Gastroesophageal sphincter (tissue), 4 donors: ENCODE data around the gene IL2RG. TPM values are rescaled to one million over a fixed set of nuclear protein-coding genes. Genes with fewer than 3 reads are reported as not detected.

Experiments used
- ATAC-seq: fragments of 150-250 bp; one replicate; pipeline ENCODE4 v1.9.1; 2016; ENCODE audit warnings: mild to moderate bottlenecking, moderate library complexity
- H3K27ac ChIP-seq, 4 donors: fragments of 200-600 bp; sonication (generic) in 3 of 4; 1 replicate in 3 of 4; 2 replicates in 1 of 4; pipeline ENCODE4 v1.5.1; 2016 to 2019
- H3K27me3 ChIP-seq: fragments of 200-600 bp; sonication (generic); one replicate; pipeline ENCODE4 v1.5.1; 2019
- H3K36me3 ChIP-seq, 2 donors: fragments of 200-600 bp; sonication (generic); one replicate each; pipeline ENCODE4 v1.5.1; 2019; ENCODE audit warnings: control low read depth in 1 of 2
- H3K4me1 ChIP-seq, 3 donors: fragments of 200-600 bp; sonication (generic); 1 replicate in 2 of 3; 2 replicates in 1 of 3; pipeline ENCODE4 v1.5.1; 2016 to 2019; ENCODE audit warnings: control low read depth in 2 of 3
- H3K4me3 ChIP-seq, 2 donors: fragments of 200-600 bp; sonication (generic); one replicate each; pipeline ENCODE4 v1.5.1; 2019; ENCODE audit warnings: mild to moderate bottlenecking in 1 of 2, moderate library complexity in 1 of 2
- H3K9me3 ChIP-seq, 3 donors: fragments of 200-600 bp; sonication (generic); one replicate each; pipeline ENCODE4 v1.5.1; 2017 to 2019; ENCODE audit warnings: control low read depth in 2 of 3
- EP300 ChIP-seq: sonication (generic); formaldehyde crosslinking; IDR thresholded peaks from one replicate; pipeline ENCODE4 v1.6.1; 2017; ENCODE audit warnings: antibody characterized with exemption, mild to moderate bottlenecking
- POLR2A ChIP-seq, 2 donors: fragments of 450-650 bp; IDR thresholded peaks; one replicate each; pipeline ENCODE4 v1.6.1; 2017; ENCODE audit warnings: antibody characterized with exemption in 2 of 2, mild to moderate bottlenecking in 2 of 2, moderate library complexity in 1 of 2
- POLR2AphosphoS5 ChIP-seq: sonication (generic); formaldehyde crosslinking; IDR thresholded peaks from one replicate; pipeline ENCODE4 v1.6.1; 2017; ENCODE audit warnings: antibody characterized with exemption
- WGBS, 2 donors: methylation state at CpG; one replicate each; pipeline ENCODE4 v1.1.5; 2018; ENCODE audit warnings: low coverage in 1 of 2; 5-methylcytosine and 5-hydroxymethylcytosine counted together
- total RNA-seq, 4 donors: library from RNA; depleted of rRNA; stranded (reverse); fragments of >200 nt; gene quantifications; one replicate each; pipeline ENCODE4 v1.1.0, GENCODE V29; 2016
- TF ChIP-seq, protein P1 (sequence below), 4 experiments: fragments of 200-600 bp in 2 of 4; fragments of 450-650 bp in 2 of 4; sonication (generic) in 1 of 4; IDR thresholded peaks; one replicate each; pipeline ENCODE4 v1.5.1; 2017 to 2019; ENCODE audit warnings: antibody characterized with exemption in 4 of 4, mild to moderate bottlenecking in 2 of 4, moderate library complexity in 2 of 4

Gene IL2RG
- total RNA-seq, 4 donors from 2014 or later = 0.62 to 6.3 (median 3.7) TPM

DNA sequence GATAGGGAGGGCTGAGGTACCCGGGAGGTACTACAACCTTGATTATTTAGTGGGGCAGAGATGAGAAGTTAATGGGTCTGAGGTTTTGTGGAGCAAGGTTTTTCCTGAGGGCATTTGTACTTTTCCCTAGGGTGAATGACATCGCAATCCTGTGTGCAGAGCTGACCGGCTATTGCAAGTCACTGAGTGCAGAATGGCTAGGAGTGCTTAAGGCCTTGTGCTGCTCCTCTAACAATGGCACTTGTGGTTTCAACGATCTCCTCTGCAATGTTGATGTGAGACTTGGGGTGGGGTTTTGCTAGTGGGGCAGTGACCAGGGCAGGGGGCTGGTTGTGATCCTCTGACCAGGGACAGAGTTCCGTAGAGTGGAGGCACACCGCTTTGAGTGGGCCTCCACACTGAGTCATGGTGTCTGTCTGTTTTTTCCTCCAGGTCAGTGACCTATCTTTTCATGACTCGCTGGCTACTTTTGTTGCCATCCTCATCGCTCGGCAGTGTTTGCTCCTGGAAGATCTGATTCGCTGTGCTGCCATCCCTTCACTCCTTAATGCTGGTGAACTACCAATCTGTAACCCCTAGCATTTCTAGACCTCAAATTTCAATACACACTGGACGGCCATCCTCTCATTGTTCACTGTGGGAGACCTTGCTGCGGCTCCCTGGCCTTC is 16.9 kb upstream of the IL2RG start:
- ATAC-seq = no peak
- Histone ChIP-seq H3K4me3 (no peak overlapping the region), H3K9me3 (no peaks in the 10 kb centered on the region), H3K4me1 (peaks cover 0 to 6% (median 0%) of the 10 kb centered on the region in 3 donors), H3K36me3 (peaks cover 0 to 100% of the 10 kb centered on the region in 2 donors), H3K27ac (no peak overlapping the region), H3K27me3 (no peaks in the 10 kb centered on the region)
- TF ChIP-seq, protein P1, sequence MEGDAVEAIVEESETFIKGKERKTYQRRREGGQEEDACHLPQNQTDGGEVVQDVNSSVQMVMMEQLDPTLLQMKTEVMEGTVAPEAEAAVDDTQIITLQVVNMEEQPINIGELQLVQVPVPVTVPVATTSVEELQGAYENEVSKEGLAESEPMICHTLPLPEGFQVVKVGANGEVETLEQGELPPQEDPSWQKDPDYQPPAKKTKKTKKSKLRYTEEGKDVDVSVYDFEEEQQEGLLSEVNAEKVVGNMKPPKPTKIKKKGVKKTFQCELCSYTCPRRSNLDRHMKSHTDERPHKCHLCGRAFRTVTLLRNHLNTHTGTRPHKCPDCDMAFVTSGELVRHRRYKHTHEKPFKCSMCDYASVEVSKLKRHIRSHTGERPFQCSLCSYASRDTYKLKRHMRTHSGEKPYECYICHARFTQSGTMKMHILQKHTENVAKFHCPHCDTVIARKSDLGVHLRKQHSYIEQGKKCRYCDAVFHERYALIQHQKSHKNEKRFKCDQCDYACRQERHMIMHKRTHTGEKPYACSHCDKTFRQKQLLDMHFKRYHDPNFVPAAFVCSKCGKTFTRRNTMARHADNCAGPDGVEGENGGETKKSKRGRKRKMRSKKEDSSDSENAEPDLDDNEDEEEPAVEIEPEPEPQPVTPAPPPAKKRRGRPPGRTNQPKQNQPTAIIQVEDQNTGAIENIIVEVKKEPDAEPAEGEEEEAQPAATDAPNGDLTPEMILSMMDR (IDR thresholded peaks at IDR 0.05) = no peak
- no peak for TF ChIP-seq POLR2AphosphoS5
- TF ChIP-seq POLR2A (IDR thresholded peaks at IDR 0.05) = no peak
- WGBS, 2 donors = 70 to 77% methylated on average over 3 of the region's 12 CpGs

- Histone ChIP-seq H3K4me1 (peaks cover 0 to 20% (median 2%) of the 10 kb centered on the region in 3 donors), H3K27ac (peak overlapping the region; percentile 48 to 84 (median 81)), H3K9me3 (no peaks in the 10 kb centered on the region), H3K36me3 (peaks cover 0 to 42% of the 10 kb centered on the region in 2 donors), H3K4me3 (peak overlapping the region; percentile 58 to 67), H3K27me3 (no peaks in the 10 kb centered on the region)
- TF ChIP-seq POLR2A (IDR thresholded peaks at IDR 0.05) (no peak), POLR2AphosphoS5 (no peak), EP300 (no peak)
- TF ChIP-seq, protein P1 (IDR thresholded peaks at IDR 0.05) = no peak
- ATAC-seq = no peak
- WGBS, 2 donors = 0 to 29% methylated on average over 3 to 9 of the region's 17 CpGs
Measured at GRCh38 chrX:71118985-71119535, 7.7 kb upstream of the IL2RG start.

DNA sequence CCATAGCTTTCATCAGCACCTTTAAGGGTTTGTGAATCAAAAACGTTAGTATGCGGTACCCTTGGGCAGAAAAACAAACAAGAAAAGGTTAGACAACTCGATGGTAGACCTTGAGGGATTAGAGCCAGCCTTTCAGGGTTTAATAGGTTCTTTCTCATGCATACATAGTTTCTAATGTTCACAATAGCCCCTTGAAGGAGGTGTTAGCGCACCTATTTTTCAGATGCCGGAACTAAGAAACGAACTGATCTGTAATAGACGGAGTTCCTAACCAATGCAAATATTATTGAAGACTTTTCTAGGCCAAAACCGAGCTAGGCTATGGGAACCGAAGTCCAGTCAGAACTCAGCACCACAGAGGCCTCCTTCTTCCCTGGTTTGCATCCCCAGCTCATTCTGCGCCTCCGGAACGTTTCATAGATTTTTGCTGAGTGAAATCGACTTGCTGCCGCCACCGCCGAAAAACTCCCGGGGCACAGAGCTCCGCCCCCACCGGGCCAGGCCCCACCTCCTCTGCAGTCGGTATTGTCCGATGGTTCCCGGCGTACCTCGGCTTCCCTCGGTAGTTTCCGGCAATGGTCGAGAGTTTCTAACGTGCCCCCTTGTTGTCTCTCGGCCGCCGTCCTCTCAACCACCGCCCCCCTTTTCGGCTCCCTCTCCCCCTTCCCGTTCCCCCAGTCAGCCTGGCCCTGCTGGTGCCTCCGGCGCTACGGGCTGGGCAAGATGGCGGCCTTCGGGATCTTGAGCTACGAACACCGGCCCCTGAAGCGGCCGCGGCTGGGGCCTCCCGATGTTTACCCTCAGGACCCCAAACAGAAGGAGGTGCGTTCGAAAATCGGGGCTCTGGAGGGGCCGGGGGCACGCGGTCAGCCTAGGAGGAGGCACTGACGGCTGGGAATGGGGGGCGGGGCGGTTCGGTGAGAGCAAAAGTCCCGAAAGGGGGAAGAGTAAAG is 6.9 kb upstream of the IL2RG start, which contains the start of gene MED12:
Gene MED12, plus strand, starts transcription at position 565 of the 953 bp plus-strand sequence. Its CDS starts 159 bp downstream, at position 724.
- peak within 1 kb of the TSS; percentile 48 to 84 (median 81) for H3K27ac ChIP-seq
- no peaks in the 10 kb centered on the region for H3K9me3 ChIP-seq
- whole genome bisulfite sequencing, 2 donors = 3 to 23% methylated on average over 9 to 12 of the region's 56 CpGs
- H3K4me1 ChIP-seq = peaks cover 0 to 20% (median 2%) of the 10 kb centered on the region in 3 donors
- peak in 1 of 2 donors; percentile 18 for TF ChIP-seq POLR2A (IDR thresholded peaks at IDR 0.05)
- TF ChIP-seq POLR2AphosphoS5 = no peak
- TF ChIP-seq, protein P1 (IDR thresholded peaks at IDR 0.05) = no peak
- TF ChIP-seq EP300 = no peak
- ATAC-seq = peak; percentile 93
- H3K4me3 ChIP-seq = peak within 1 kb of the TSS; percentile 58 to 67
- H3K36me3 ChIP-seq = peaks cover 0 to 35% of the 10 kb centered on the region in 2 donors
- no peaks in the 10 kb centered on the region for H3K27me3 ChIP-seq

DNA sequence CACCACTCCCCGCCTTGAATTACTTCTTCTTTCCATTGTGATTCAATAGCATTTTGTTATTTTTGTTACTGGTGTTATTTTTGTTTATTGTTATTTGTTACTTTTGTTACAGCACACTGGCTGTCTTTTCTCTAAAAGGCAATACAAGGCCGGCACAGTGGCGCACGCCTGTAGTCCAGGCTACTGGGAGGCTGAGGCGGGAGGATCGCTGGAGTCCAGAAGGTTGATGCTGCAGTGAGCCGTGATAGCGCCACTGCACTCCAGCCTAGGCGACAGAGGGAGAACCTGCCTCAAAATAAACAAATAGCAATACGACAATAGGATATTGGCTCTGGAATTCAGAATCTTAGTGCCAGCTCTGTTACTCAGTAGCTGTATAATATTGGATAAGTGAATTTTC is 6.0 kb upstream of the IL2RG start:
- Histone ChIP-seq H3K27me3 (no peaks in the 10 kb centered on the region), H3K4me3 (no peak overlapping the region), H3K4me1 (peaks cover 0 to 20% (median 2%) of the 10 kb centered on the region in 3 donors), H3K9me3 (no peaks in the 10 kb centered on the region), H3K36me3 (peaks cover 0 to 25% of the 10 kb centered on the region in 2 donors), H3K27ac (no peak overlapping the region)
- TF ChIP-seq POLR2A (IDR thresholded peaks at IDR 0.05) = no peak
- no peak for TF ChIP-seq POLR2AphosphoS5
- TF ChIP-seq, protein P1 (IDR thresholded peaks at IDR 0.05) = no peak
- TF ChIP-seq EP300 = no peak
- WGBS, 2 donors = 50 to 100% methylated on average over 1 to 3 of the region's 10 CpGs
- ATAC-seq = no peak
